A549 (cell line): ENCODE data around the gene LPIN3. TPM values are rescaled to one million over a fixed set of nuclear protein-coding genes. Genes with fewer than 3 reads are reported as not detected.
A peak's percentile ranks its signal among the peaks of the same experiment; 100 is the strongest.

Source experiments
- ATAC-seq, 2 experiments: fragments of 200-7000 bp in 1 of 2; fragments of >200 bp in 1 of 2; cut with Nextera tagmentation in 1 of 2; cut with Tn5 transposase in 1 of 2; 3 replicates each; pipeline versions ENCODE4 v1.8.0 to v1.9.1; 2018 to 2020; ENCODE audit warnings: mild to moderate bottlenecking in 1 of 2, moderate library complexity in 1 of 2
- CTCF ChIA-PET: fragments of 300-600 bp; sonication (Branson Sonifier 250); formaldehyde crosslinking; extraction: SDS; loops from one replicate; lab custom pipeline; 2021; ENCODE audit warnings: antibody characterized with exemption, inconsistent platforms; lab: Yijun Ruan, JAX
- POLR2A ChIA-PET: fragments of 350-600 bp; formaldehyde crosslinking; extraction: SDS; loops from one replicate; lab custom pipeline; 2021; ENCODE audit warnings: antibody characterized with exemption, inconsistent platforms; lab: Yijun Ruan, JAX
- DNase-seq, 2 experiments: peaks; one replicate each; pipeline versions ENCODE4 v3.0.0 to v3.0.0-alpha.2; 2011 to 2016; ENCODE audit warnings: low read depth in 1 of 2, low spot score in 1 of 2
- FAIRE-seq: peaks from 2 replicates; lab custom pipeline; 2011; peaks lifted over from hg19 to GRCh38; lab: Jason Lieb, UNC
- H3K27ac ChIP-seq, 2 experiments: fragments of >200 bp; sonication (Bioruptor Twin); formaldehyde crosslinking; 3 replicates each; pipeline ENCODE4 v1.5.1; 2016 to 2017
- H3K4me1 ChIP-seq: fragments of >200 bp; sonication (Bioruptor Twin); formaldehyde crosslinking; 3 replicates; pipeline ENCODE4 v1.6.1; 2016
- H3K4me2 ChIP-seq: fragments of >200 bp; sonication (Bioruptor Twin); formaldehyde crosslinking; 3 replicates; pipeline ENCODE4 v1.6.1; 2016
- H3K4me3 ChIP-seq: fragments of >200 bp; sonication (Bioruptor Twin); formaldehyde crosslinking; 3 replicates; pipeline ENCODE4 v1.5.1; 2016
- H3K9me3 ChIP-seq: fragments of >200 bp; sonication (Bioruptor Twin); formaldehyde crosslinking; 3 replicates; pipeline ENCODE4 v1.6.1; 2016
- CBX2 ChIP-seq: fragments of 200-600 bp; sonication (generic); IDR thresholded peaks from 2 replicates; pipeline ENCODE4 v1.6.1; 2016; ENCODE audit warnings: low read depth, mild to moderate bottlenecking, borderline replicate concordance
- CEBPB ChIP-seq, 2 experiments: fragments of >200 bp in 1 of 2; sonication (Bioruptor Twin) in 1 of 2; formaldehyde crosslinking in 1 of 2; IDR thresholded peaks; 2 replicates each; pipeline ENCODE4 v1.6.1; 2012 to 2016
- CHD4 ChIP-seq: fragments of 200-600 bp; sonication (generic); IDR thresholded peaks from 2 replicates; pipeline ENCODE4 v1.6.1; 2016; ENCODE audit warnings: antibody characterized with exemption, mild to moderate bottlenecking, borderline replicate concordance
- EHF ChIP-seq: fragments of 250-450 bp; sonication (Bioruptor Pico); IDR thresholded peaks from 2 replicates; pipeline ENCODE4 v1.5.0; 2020; ENCODE audit warnings: mild to moderate bottlenecking
- FOSL2 ChIP-seq, 2 experiments: fragments of 450-650 bp in 1 of 2; fragments of >200 bp in 1 of 2; sonication (Bioruptor Twin) in 1 of 2; formaldehyde crosslinking; IDR thresholded peaks; 2 replicates each; pipeline versions ENCODE4 v1.5.0 to v1.6.1; 2016 to 2020; ENCODE audit warnings: mild to moderate bottlenecking in 1 of 2, moderate library complexity in 1 of 2
- HDAC2 ChIP-seq: fragments of 200-600 bp; sonication (generic); IDR thresholded peaks from 2 replicates; pipeline ENCODE4 v1.6.1; 2016
- HMGXB4 ChIP-seq: fragments of 250-450 bp; sonication (Bioruptor Pico); IDR thresholded peaks from 2 replicates; pipeline ENCODE4 v1.5.0; 2021; ENCODE audit warnings: mild to moderate bottlenecking, moderate library complexity, borderline replicate concordance
- HOXB5 ChIP-seq: fragments of 250-450 bp; sonication (Bioruptor Pico); IDR thresholded peaks from 2 replicates; pipeline ENCODE4 v1.5.0; 2020; ENCODE audit warnings: mild to moderate bottlenecking, moderate library complexity
- JUN ChIP-seq, 2 experiments: fragments of >200 bp; sonication (Bioruptor Twin); formaldehyde crosslinking; IDR thresholded peaks; 2 replicates in 1 of 2; 3 replicates in 1 of 2; pipeline ENCODE4 v1.6.1; 2016 to 2017
- MAFK ChIP-seq: fragments of 450-650 bp; IDR thresholded peaks from 2 replicates; pipeline ENCODE4 v1.6.1; 2014; ENCODE audit not compliant: partially characterized antibody
- MYC ChIP-seq: IDR thresholded peaks from 2 replicates; pipeline ENCODE4 v1.6.1; 2012; ENCODE audit warnings: mild to moderate bottlenecking, inconsistent platforms, low read length, improper control_type of control experiment, borderline replicate concordance
- NFE2L2 ChIP-seq: fragments of 150-350 bp; conservative IDR thresholded peaks from 2 replicates; pipeline ENCODE4 v1.6.1; 2014; ENCODE audit warnings: low read length
- PBX3 ChIP-seq: IDR thresholded peaks from 2 replicates; pipeline ENCODE4 v1.6.1; 2012
- POLR2AphosphoS2 ChIP-seq: conservative IDR thresholded peaks from 2 replicates; pipeline ENCODE4 v1.6.1; 2012; ENCODE audit warnings: low read length, improper control_type of control experiment, inconsistent platforms
- RAD21 ChIP-seq, 2 experiments: fragments of >200 bp in 1 of 2; sonication (Bioruptor Twin) in 1 of 2; formaldehyde crosslinking in 1 of 2; IDR thresholded peaks in 1 of 2; conservative IDR thresholded peaks in 1 of 2; 2 replicates in 1 of 2; 3 replicates in 1 of 2; pipeline ENCODE4 v1.6.1; 2012 to 2018; ENCODE audit warnings: inconsistent platforms in 1 of 2
- RARB ChIP-seq: fragments of 250-450 bp; sonication (Bioruptor Pico); IDR thresholded peaks from 2 replicates; pipeline ENCODE4 v1.8.0; 2021; ENCODE audit warnings: mild to moderate bottlenecking, moderate library complexity
- RCOR1 ChIP-seq: fragments of 150-350 bp; IDR thresholded peaks from 2 replicates; pipeline ENCODE4 v1.6.1; 2014; ENCODE audit warnings: antibody characterized with exemption, low read length, low read depth
- RFX5 ChIP-seq: fragments of 450-650 bp; IDR thresholded peaks from 2 replicates; pipeline ENCODE4 v1.7.1; 2014; ENCODE audit warnings: antibody characterized with exemption, mild to moderate bottlenecking, moderate library complexity
- RNF2 ChIP-seq: fragments of 200-600 bp; sonication (generic); IDR thresholded peaks from 2 replicates; pipeline ENCODE4 v1.6.1; 2016; ENCODE audit warnings: low read depth, mild to moderate bottlenecking, antibody characterized with exemption, moderate library complexity, borderline replicate concordance
- SMC3 ChIP-seq: fragments of >200 bp; sonication (Bioruptor Twin); formaldehyde crosslinking; IDR thresholded peaks from 3 replicates; pipeline ENCODE4 v1.6.1; 2018; ENCODE audit warnings: inconsistent platforms
- WGBS: methylation state at CpG from one replicate; pipeline ENCODE4 v1.1.6; 2017; ENCODE audit errors: missing lambda C conversion rate; 5-methylcytosine and 5-hydroxymethylcytosine counted together
- polyA plus RNA-seq, 4 experiments: library from polyadenylated mRNA; depleted of rRNA in 3 of 4; stranded (reverse); fragments of >200 nt; fragmentation: RNase III in 1 of 4; extraction: RNeasy Plus Mini Kit Qiagen cat#74134 plus additional on column Dnase treatment in 1 of 4; gene quantifications; 2 replicates in 3 of 4; 3 replicates in 1 of 4; pipeline ENCODE4 v1.2.3, GENCODE V29; 2011 to 2017
- TF ChIP-seq, protein P1 (sequence below): fragments of >200 bp; sonication (Bioruptor Twin); formaldehyde crosslinking; IDR thresholded peaks from 3 replicates; pipeline ENCODE4 v1.6.1; 2016

Gene LPIN3
- polyA plus RNA-seq, 2 of the 4 experiments (the other 2 are of a cell fraction): 6.3 to 14.4 TPM

DNA sequence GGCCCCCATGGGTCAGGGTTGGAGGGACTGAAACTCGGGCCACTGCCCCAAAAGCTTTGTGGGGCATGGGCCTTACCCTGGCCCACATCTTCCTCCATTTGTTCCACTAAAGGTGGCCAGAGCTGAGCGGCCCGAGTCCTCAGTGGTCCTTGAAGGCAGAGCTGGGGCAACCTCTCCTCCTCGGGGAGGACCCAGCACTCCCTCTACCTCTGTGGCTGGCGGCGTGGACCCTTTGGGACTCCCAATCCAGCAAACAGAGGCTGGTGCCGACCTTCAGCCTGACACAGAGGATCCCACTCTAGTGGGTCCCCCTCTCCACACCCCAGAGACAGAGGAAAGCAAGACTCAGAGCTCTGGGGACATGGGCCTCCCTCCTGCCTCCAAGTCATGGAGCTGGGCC lies 9.3 kb downstream of the LPIN3 start (continued):
- no peak for TF ChIP-seq CEBPB (IDR thresholded peaks at IDR 0.05)
- no peak for TF ChIP-seq RNF2

GRCh38 chr20:41350408-41350962 lies 9.9 kb downstream of the LPIN3 start:
- POLR2A ChIA-PET: no interaction called here
- Histone ChIP-seq H3K4me3 (no peak overlapping the region), H3K9me3 (no peaks in the 10 kb centered on the region), H3K4me2 (no peak overlapping the region), H3K27ac (no peak overlapping the region), H3K4me1 (no peaks in the 10 kb centered on the region)
- ATAC-seq: no peak
- DNase-seq: no peak
- CTCF ChIA-PET: interaction anchor here (0.9 to 3.2 kb wide), 5 partner anchors 10 to 215 kb away, joined by 3 to 26 read pairs (median 3); partner anchors contain the start of gene LPIN3
- TF ChIP-seq MYC: no peak
- TF ChIP-seq RAD21 (conservative IDR thresholded peaks at IDR 0.05 in 1 of 2, IDR thresholded peaks at IDR 0.05 in 1 of 2): no peak
- TF ChIP-seq HOXB5 (CRISPR knock-in tag): no peak
- no peak for TF ChIP-seq CEBPB (IDR thresholded peaks at IDR 0.05)
- TF ChIP-seq, protein P1, sequence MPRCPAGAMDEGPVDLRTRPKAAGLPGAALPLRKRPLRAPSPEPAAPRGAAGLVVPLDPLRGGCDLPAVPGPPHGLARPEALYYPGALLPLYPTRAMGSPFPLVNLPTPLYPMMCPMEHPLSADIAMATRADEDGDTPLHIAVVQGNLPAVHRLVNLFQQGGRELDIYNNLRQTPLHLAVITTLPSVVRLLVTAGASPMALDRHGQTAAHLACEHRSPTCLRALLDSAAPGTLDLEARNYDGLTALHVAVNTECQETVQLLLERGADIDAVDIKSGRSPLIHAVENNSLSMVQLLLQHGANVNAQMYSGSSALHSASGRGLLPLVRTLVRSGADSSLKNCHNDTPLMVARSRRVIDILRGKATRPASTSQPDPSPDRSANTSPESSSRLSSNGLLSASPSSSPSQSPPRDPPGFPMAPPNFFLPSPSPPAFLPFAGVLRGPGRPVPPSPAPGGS: no peak
- no peak for TF ChIP-seq MAFK
- TF ChIP-seq CHD4: no peak
- no peak for TF ChIP-seq SMC3
- TF ChIP-seq POLR2AphosphoS2: no peak
- no peak for TF ChIP-seq PBX3
- TF ChIP-seq HDAC2: no peak
- TF ChIP-seq RARB (CRISPR knock-in tag): no peak
- no peak for TF ChIP-seq RCOR1
- TF ChIP-seq EHF: no peak
- TF ChIP-seq JUN (IDR thresholded peaks at IDR 0.05): no peak
- no peak for FAIRE-seq
- WGBS: 93% methylated on average over 7 of the region's 7 CpGs

DNA sequence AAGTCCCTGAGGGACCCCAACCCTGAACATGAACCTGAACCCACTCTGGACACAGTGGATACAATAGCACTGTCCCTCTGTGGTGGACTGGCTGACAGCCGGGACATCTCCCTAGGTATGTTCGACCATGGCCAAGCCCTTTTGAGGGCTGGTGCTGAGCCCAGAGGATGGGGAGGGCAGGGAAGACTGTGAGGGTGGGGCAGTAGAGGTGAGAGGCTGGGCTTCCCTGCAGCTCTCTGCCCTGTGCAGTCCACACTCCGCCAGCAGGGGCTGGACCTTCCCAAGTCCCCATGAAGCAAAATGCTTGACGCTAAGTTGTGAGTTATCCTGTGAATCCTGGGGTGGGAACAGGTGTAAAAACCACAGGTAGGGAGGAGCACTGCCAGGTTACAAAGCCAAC lies 11.5 kb downstream of the LPIN3 start:
- Histone ChIP-seq H3K4me3 (no peak overlapping the region), H3K4me1 (no peaks in the 10 kb centered on the region), H3K9me3 (no peaks in the 10 kb centered on the region), H3K4me2 (no peak overlapping the region), H3K27ac (no peak overlapping the region)
- WGBS: 86% methylated on average over 2 of the region's 4 CpGs
- FAIRE-seq (no peak), DNase-seq (peak; percentile 22 to 36), ATAC-seq (peak; percentile 65 to 81; a peak in 5 of 6 replicates)
- CTCF ChIA-PET: interaction anchor here (2.3 kb wide), 1 partner anchor 12 kb away, joined by 13 read pairs; the partner anchor contains the start of gene LPIN3
- POLR2A ChIA-PET: no interaction called here
- TF ChIP-seq HMGXB4 (CRISPR knock-in tag): no peak
- no peak for TF ChIP-seq NFE2L2
- TF ChIP-seq CBX2: no peak
- no peak for TF ChIP-seq FOSL2 (IDR thresholded peaks at IDR 0.05)
- TF ChIP-seq FOSL2 (CRISPR knock-in tag; IDR thresholded peaks at IDR 0.05): no peak
- TF ChIP-seq RFX5: no peak
- no peak for TF ChIP-seq PBX3
